GM12874 (cell line): ENCODE results near the gene MKKS.

ENCODE experiments used
- CTCF ChIP-seq: IDR thresholded peaks from 2 replicates; pipeline ENCODE4 v1.5.1; 2011; ENCODE audit warnings: low read depth, mild to moderate bottlenecking, control low read depth, low read length, moderate library complexity; ENCODE audit not compliant: insufficient read depth

The MKKS gene

GRCh38 chr20:10374036-10374435, 60.0 kb downstream of the MKKS start:
- no peak for TF ChIP-seq CTCF

- TF ChIP-seq CTCF: no peak
These were observed 62.6 kb downstream of the MKKS start for GRCh38 chr20:10371467-10371866.

- no peak for TF ChIP-seq CTCF
These were observed 63.7 kb downstream of the MKKS start for GRCh38 chr20:10370091-10370887.

GRCh38 chr20:10369723-10370090, 64.3 kb downstream of the MKKS start:
- no peak for TF ChIP-seq CTCF

GRCh38 chr20:10368702-10369041, 65.3 kb downstream of the MKKS start:
- TF ChIP-seq CTCF: no peak

GRCh38 chr20:10367943-10368701, 65.9 kb downstream of the MKKS start:
- TF ChIP-seq CTCF: no peak

- TF ChIP-seq CTCF: no peak
These were observed 66.4 kb downstream of the MKKS start for GRCh38 chr20:10367693-10367942.
